ENCODE results near the gene MRPL17. TPM values are rescaled to one million over a fixed set of nuclear protein-coding genes. Genes with fewer than 3 reads are reported as not detected.

MRPL17 gene
- total and polyA plus RNA-seq, 2 of the 13 experiments (the other 11 are each of a cell fraction or from before 2014, with no cell fraction given), result 59.4 to 90.0 TPM

DNA sequence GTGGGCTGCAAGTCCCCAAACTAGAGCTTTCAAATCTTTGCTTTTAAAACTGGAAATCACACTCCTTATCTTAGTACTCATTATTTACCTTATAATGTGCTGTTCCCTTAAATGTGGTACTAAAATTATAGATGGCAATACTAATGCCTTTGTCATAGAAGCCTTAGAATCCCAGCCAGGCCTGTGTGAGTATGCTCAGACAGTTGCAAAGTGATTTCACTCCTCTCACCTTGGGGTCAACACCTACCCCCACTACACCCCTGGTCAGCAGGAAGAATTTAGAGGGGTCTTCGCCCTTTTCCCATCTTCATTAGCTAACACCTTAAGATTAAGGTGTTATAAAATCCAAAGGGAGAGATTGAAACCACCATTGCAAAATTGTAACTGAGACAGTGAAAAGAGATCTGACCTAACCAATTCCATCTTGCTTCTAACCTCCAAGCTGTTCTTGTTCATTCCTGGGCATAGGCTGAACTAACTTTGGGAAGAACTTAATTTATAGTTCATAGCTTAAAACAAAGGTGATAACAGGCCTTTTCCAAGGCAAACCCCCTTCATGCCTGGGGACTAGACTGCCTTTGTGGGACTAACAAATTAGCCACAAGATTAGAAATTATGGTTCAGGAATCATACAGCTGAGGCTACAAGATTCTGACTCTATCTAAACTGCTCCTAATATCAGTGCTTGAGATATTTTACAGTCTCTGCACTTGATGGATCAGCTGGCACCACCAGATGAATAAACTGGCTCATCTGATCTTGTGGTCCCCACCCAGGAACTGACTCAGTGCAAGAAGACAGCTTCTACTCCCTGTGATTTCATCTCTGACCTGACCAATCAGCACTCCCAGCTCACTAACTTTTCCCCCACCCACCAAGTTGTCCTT is 10.4 kb upstream of the MRPL17 start (continued):
- TF ChIP-seq, protein P1, sequence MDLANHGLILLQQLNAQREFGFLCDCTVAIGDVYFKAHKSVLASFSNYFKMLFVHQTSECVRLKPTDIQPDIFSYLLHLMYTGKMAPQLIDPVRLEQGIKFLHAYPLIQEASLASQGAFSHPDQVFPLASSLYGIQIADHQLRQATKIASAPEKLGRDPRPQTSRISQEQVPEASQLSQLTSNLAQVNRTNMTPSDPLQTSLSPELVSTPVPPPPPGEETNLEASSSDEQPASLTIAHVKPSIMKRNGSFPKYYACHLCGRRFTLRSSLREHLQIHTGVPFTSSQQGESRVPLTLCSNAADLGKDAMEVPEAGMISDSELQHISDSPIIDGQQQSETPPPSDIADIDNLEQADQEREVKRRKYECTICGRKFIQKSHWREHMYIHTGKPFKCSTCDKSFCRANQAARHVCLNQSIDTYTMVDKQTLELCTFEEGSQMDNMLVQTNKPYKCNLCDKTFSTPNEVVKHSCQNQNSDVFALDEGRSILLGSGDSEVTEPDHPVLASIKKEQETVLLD (CRISPR knock-in tag; IDR thresholded peaks at IDR 0.05; ENCODE audit: low read depth), result no peak
- TF ChIP-seq ZNF121 (CRISPR knock-in tag; IDR thresholded peaks at IDR 0.05) (no peak), HMG20A (CRISPR knock-in tag; IDR thresholded peaks at IDR 0.05; ENCODE audit: borderline replicate concordance) (no peak), REXO4 (CRISPR knock-in tag; IDR thresholded peaks at IDR 0.05; ENCODE audit: borderline replicate concordance) (no peak), CHCHD3 (CRISPR knock-in tag; IDR thresholded peaks at IDR 0.05) (no peak), ZSCAN12 (CRISPR knock-in tag; IDR thresholded peaks at IDR 0.05) (no peak)

DNA sequence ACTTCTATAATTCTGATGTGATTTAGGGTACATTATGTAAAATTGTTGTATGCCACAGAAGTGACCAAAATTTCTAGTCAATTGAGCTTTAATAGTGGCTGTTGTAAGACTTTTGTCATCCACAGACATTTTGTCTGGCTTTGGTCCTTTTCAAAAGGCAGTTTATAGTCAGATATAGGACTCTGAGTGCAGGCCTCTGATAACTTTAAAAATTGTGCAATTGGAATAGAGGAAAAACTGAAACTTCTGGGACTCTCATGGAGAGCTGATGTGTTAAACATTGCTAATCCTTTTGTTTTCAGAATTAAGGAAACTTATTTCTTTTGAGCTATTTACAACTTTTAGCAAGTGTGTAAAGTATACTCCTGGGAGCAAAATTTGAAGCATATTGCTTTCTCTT is 9.0 kb upstream of the MRPL17 start:
- intact Hi-C loops (cut with micrococcal nuclease; ENCODE audit: unreplicated experiment) (no loop called here), in situ Hi-C loops (cut with HindIII; ENCODE audit: extremely low pct_ligation_motif_present, low pct_unique_long_range_greater_than_20kb) (no loop called here)
- DNase-seq (ENCODE audit: low spot score) (no peak), FAIRE-seq (no peak), ATAC-seq (no peak)
- no peak for TF ChIP-seq HNRNPUL1 (IDR thresholded peaks at IDR 0.05; ENCODE audit: low read depth, low read length)
- no peak for TF ChIP-seq ZNF839 (CRISPR knock-in tag; IDR thresholded peaks at IDR 0.05; ENCODE audit: borderline replicate concordance)
- no peak for TF ChIP-seq ZNF543 (CRISPR knock-in tag; IDR thresholded peaks at IDR 0.05)
- no peak for TF ChIP-seq ERF (CRISPR knock-in tag; IDR thresholded peaks at IDR 0.05)
- TF ChIP-seq SYNCRIP (IDR thresholded peaks at IDR 0.05; ENCODE audit: insufficient read depth, low read depth, low read length), result no peak
- no peak for TF ChIP-seq NR1H2 (CRISPR knock-in tag; IDR thresholded peaks at IDR 0.05; ENCODE audit: borderline replicate concordance, low read depth)
- no peak for TF ChIP-seq ZNF230 (CRISPR knock-in tag; IDR thresholded peaks at IDR 0.05)
- TF ChIP-seq ZFP37 (CRISPR knock-in tag; IDR thresholded peaks at IDR 0.05; ENCODE audit: borderline replicate concordance), result no peak
- TF ChIP-seq, protein P2, sequence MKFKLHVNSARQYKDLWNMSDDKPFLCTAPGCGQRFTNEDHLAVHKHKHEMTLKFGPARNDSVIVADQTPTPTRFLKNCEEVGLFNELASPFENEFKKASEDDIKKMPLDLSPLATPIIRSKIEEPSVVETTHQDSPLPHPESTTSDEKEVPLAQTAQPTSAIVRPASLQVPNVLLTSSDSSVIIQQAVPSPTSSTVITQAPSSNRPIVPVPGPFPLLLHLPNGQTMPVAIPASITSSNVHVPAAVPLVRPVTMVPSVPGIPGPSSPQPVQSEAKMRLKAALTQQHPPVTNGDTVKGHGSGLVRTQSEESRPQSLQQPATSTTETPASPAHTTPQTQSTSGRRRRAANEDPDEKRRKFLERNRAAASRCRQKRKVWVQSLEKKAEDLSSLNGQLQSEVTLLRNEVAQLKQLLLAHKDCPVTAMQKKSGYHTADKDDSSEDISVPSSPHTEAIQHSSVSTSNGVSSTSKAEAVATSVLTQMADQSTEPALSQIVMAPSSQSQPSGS (CRISPR knock-in tag; IDR thresholded peaks at IDR 0.05), result no peak
- TF ChIP-seq POGZ (CRISPR knock-in tag; IDR thresholded peaks at IDR 0.05), result no peak
- TF ChIP-seq THAP11 (CRISPR knock-in tag; IDR thresholded peaks at IDR 0.05), result no peak
- no peak overlapping the region for H3K27ac ChIP-seq (ENCODE audit: extremely low read length, insufficient read depth, low read length)
- no peak overlapping the region for H3K4me3 ChIP-seq (replicated peaks in 1 of 3; ENCODE audit: insufficient read depth in 1 of 3, low read depth in 2 of 3, low read length in 3 of 3)
- H3K27me3 ChIP-seq (ENCODE audit: control insufficient read depth in 1 of 2, insufficient read depth in 2 of 2, low read length in 2 of 2), result peaks cover 0 to 12% of the 10 kb centered on the region in 2 experiments; a peak in 1 of 5 replicates
- ChIA-PET CTCF (ENCODE audit: low intra/inter-chr PET ratio, low total read pairs) (no interaction called here), POLR2A (no interaction called here)
- no peaks in the 10 kb centered on the region for H3K36me3 ChIP-seq (replicated peaks in 1 of 2; ENCODE audit: control insufficient read depth in 1 of 2, insufficient read depth in 2 of 2, low read length in 2 of 2)
- H4K20me1 ChIP-seq (ENCODE audit: insufficient read depth, low read length), result no peaks in the 10 kb centered on the region
- H3K9ac ChIP-seq (ENCODE audit: insufficient read depth, low read depth, low read length), result no peak overlapping the region
- H3K4me2 ChIP-seq (ENCODE audit: low read depth, low read length), result no peak overlapping the region
- no peaks in the 10 kb centered on the region for H3K9me3 ChIP-seq (ENCODE audit: low read length)
- peaks cover 13% of the 10 kb centered on the region; the same call in 1 of the 2 replicates for H3K4me1 ChIP-seq (ENCODE audit: insufficient read depth, low read length)
- H3K79me2 ChIP-seq (ENCODE audit: insufficient read depth, low read length), result no peaks in the 10 kb centered on the region
- H2AFZ ChIP-seq (ENCODE audit: low read length), result no peak overlapping the region
- BruUV-seq (replicated peaks), result no TSS peak

Data from HepG2 (cell line).